NCI-H226 (cell line): Measurements from ENCODE around the gene TWIST1.

Experiments used
- DNase-seq: peaks from one replicate; pipeline ENCODE4 v3.0.0-alpha.2; 2015

Gene TWIST1

DNA sequence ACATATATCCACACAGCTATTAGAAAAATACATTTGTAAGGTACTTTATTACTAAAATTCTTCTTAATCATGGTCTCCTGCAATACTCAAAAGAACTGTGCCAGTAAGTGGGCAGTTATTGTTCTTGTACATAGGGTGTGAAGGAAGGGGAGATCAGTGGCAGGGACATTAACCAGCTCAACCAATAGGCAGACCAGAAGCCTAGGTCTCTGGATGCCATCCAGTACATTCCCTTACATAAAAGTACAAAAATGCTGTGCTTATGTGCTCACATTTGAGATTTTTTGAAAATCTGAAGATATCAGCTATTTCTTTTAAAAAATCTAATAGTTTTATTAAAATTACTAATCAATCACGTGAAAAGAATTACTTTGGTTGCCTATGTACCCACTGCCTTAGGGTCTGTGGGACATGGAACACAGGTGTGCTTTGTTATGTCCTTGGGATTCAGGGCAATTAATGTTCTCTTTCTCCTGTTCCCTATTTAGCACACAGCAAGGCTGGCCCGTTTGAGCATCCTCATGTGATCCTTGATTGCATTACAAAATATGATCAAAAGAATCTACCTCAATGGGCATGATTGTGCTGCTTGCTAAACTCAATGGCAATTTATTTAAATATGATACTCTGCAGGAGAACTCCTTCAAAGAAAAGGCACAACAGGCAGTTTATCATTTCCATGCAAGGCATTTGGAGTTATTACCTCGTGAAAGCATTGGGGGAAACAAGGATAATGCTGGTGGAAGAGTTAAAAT is 22.7 kb downstream of the TWIST1 start:
- no peak for DNase-seq

DNA sequence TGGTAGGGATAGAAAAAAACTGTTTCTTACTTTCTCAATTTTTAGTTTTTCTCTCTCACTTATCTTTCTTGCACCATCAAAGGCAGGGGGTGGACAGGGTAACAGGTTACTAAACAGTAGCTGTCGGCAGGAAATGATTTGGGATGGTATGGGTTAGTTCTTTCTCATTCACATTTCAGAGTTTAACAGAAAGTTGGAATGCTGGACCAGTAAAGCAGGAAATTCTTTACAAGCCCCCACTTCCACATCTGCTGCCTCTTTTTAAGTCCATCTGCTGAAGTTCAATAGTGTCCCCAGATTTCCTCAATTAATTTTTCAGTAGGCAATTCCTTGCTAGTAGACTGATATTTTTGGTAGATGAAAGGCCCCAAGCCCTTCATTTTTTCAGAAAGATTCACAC is 23.3 kb downstream of the TWIST1 start:
- no peak for DNase-seq

DNA sequence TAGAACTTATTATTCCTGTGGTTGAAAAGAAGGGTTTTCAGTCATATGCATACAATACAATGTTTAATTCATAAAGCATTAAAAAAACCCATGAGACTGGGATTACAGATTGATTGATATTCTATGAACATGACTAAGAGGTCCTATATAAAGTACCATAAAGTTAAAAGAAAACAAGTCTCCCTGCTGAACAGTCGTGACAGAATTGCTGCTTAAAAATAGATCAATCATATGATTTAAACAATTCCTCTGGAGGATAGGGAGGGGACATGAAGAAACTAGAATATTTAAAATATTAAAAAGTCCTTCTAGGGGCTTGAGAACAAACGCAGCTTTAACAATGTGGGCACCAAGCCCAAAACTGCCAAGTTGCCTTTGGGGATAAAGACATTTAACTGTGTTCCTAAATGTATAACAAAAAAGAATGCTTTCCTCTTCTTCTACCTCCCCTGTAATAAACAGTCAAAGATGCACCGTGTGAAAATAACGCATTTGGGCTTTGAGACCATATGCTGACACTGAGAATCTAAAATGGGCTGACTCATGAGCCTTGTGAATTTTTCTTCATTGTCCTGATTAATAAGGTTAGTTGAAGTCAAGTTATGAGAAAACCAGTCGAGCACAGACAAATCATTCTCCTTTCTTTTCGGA is 25.8 kb downstream of the TWIST1 start:
- DNase-seq, result no peak

DNA sequence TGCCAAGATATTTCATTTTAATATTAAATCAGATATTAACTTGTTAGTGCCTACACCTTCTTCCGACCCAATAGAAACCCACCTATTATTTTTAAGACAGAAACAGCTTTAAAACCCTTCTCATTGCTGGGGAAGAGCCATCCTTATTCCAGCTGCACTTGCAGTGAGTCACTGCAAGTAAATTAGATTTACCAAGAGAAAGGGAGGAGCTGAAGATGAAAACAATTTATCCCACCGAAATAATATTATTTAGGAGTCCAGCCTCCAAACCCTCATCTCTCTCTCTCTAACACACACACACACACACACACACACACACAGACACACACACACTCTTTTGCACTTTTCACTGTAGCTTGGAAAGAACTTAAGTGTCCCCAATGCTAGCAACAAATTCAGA is 26.9 kb downstream of the TWIST1 start:
- DNase-seq, result no peak

DNA sequence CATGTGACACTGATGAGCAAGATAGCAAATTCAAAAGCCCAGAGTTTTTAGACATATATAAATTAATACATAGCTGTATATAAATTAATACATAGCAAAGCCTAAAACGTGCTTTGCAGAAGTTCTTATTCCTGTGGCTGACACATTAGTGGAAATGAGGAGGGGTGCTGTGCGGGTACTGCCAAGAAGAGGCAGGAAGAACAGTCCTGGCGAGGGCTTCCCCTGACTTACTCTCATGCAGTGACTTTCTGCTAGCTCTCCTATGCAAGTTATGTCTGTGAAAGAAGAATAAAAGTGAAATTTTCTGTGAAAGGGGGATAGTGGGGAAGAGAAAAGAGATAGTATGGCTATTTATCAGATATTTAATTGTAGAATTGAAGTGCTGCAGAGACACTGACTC is 27.6 kb downstream of the TWIST1 start:
- no peak for DNase-seq

DNA sequence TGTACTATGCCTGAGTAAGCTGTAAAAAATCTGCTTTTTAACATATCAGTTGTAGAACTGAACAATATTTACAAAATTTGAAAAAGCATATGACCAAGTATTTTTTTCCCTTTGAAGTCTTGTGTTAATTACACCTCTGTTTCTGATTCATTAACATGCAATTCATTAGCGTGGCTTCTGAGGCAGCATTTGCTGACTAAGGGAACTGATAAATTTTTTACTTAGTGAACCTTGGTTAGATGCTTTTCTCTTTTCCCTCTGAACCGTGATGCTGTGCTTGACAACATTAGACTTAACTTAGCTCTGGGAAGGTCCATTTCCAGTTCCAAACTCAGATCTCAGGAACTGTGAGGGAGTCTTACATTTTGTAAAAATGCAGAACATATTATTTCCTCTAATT is 28.1 kb downstream of the TWIST1 start:
- DNase-seq, result no peak

DNA sequence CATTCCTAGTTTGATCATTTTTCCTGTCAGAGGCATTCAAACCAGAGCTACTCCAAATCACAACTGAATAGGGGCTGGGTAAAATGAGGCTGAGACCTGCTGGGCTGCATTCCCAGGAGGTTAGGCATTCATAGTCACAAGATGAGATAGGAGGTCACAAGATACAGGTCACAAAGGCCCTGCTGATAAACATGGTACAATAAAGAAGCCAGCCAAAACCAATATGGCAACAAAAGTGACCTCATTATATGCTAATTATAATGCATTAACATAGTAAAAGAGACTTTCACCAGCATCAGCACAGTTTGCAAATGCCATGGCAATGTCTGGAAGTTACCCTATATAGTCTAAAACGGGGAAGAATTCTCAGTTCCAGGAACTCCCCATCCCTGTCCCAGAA is 37.3 kb downstream of the TWIST1 start:
- no peak for DNase-seq

DNA sequence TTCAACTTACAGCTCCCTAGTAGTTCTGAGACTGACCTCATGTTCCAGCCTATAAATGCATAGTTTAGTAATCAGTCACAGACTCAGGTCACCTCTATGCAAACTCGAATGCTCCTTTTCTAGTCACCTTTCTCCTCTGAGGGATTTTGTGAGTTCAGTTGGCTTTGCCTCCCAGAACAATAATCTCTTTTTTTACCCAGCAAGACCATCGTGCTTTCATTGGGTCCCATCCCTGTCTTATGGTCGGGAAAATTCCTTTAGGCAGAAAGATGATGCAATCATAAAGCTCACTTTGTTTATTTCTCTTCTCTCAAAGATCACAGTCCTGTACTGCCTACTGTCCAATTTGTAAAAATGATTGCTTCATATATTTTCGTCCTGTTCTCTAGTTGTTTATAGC is 38.4 kb downstream of the TWIST1 start:
- DNase-seq, result peak; percentile 61

DNA sequence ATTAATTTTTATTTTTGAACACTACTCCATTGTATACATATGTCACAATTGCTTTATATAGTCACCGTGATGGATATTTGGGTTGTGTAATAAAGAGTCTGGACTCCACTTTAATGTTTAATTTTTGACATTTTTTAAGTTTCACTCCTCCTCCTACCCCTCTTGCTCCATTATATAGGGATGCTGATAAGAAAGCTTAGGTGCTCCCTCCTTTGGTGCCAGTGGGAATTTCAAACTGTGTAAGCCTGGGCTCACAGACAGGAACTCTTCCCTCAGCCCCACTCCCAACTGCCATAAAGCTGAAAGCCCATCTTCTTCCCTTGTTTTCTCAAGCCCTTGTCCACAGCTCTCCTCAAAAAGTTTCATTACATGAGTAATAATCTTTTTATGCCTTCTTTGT is 47.6 kb downstream of the TWIST1 start:
- peak; percentile 66 for DNase-seq

DNA sequence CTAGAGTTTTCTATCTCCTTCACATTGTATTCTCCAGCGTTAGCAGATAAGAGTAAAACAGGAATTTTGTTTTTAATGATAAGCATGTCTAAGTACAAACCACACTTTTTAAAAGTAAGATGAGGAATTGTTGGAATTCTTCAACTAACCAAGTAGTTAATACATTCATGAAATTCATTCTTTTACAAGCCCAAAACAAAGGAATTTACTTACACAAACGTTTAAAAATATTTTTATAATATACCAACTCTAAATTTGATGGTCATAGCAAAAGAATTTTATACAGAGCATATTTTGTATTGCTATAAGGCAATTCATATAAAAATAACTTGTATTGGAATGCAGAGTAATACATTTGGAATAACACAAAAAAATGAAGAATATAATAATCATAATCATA is 51.3 kb downstream of the TWIST1 start:
- peak; percentile 47 for DNase-seq
